H54 (cell line): ENCODE data around the gene CD2BP2.
"Not testable (repeated sequence)": the region's sequence is repeated elsewhere in the genome, so short reads cannot be mapped to it uniquely, and the experiment has no call there.

ENCODE experiments used
- DNase-seq: peaks from one replicate; pipeline ENCODE4 v3.0.0; 2011; ENCODE audit warnings: low spot score, mixed read lengths; ENCODE audit not compliant: insufficient read length
- FAIRE-seq: peaks from 3 replicates; lab custom pipeline; 2011; peaks lifted over from hg19 to GRCh38; lab: Jason Lieb, UNC
- POLR2A ChIP-seq: IDR thresholded peaks from 2 replicates; pipeline ENCODE4 v1.6.1; 2011; ENCODE audit warnings: low read depth, mild to moderate bottlenecking, low read length

The CD2BP2 gene

DNA sequence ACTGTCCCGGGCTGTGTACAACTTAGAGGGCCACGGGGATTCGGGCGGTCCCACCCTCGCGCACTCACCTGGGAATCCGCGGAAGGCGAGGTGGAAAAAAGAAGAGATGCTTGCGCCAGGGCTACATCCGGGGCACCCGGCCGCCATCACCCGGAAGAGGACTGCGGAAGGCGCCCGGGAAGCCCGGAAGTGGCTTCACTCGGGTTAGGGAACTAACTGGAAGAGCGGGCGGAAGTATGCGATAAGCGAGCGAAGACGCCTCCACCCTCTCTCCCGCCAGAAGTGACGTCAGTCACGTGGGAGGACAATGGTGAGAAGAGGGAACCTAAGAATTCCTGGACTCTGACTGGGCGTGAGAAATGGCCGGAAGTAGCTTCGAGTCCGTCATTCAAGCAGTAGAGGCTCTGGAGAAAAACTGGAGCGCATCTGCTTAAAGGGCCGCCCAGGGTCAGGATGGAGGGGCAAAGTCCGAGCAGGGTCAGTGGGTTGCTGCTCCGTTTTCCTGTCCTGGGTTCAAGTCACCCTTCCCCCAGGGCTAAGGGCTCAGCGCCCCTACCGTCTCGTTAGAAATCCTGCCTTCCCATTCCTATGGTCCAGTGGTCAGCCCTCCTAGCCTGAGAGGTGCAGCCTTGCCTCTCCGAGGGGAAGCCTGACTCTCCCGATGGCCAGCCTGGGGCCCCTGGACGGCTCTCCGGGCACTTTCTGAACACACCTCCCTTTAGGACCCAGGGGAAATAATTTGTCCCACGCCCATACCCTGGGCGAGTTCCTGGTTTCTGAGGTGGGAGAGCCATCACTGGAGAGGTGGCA lies at the start of gene CD2BP2:
Gene CD2BP2, minus strand, starts transcription at position 165 of the 810 bp plus-strand sequence. CDS start 627 bp downstream, outside the sequence.
- FAIRE-seq: peak; percentile 62
- DNase-seq: peak; percentile 88
- TF ChIP-seq POLR2A: peak; percentile 50

DNA sequence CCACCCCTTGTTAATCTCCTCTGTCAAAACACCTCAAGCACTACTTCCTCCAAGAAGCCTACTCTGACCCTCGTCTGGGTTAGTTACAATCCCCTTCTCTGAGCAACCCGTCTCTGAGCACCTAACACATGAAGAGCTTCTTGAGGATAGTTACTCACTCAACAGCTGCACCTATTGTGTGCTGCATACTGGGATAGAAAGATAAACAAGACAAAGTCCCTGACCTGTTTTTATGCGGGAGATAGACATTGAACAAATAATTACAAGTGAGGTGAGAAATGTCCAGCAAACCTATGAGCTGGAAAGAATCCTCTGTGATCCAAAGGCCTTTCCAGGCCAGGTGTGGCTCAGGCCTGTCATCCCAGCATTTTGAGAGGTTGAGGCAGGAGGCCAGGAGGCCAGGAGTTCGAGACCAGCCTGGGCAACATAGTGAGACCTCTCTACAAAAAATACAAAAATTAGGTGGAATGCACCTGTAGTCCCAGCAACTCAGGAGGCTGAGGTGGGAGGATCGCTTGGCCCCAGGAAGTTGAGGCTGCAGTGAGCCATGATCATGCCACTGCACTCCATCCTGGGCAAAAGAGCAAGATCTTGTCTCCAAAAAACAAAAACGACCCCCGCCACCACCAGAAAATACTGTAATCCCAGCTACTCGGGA lies 46.8 kb upstream of the CD2BP2 start:
- TF ChIP-seq POLR2A: no peak
- no peak for FAIRE-seq

DNA sequence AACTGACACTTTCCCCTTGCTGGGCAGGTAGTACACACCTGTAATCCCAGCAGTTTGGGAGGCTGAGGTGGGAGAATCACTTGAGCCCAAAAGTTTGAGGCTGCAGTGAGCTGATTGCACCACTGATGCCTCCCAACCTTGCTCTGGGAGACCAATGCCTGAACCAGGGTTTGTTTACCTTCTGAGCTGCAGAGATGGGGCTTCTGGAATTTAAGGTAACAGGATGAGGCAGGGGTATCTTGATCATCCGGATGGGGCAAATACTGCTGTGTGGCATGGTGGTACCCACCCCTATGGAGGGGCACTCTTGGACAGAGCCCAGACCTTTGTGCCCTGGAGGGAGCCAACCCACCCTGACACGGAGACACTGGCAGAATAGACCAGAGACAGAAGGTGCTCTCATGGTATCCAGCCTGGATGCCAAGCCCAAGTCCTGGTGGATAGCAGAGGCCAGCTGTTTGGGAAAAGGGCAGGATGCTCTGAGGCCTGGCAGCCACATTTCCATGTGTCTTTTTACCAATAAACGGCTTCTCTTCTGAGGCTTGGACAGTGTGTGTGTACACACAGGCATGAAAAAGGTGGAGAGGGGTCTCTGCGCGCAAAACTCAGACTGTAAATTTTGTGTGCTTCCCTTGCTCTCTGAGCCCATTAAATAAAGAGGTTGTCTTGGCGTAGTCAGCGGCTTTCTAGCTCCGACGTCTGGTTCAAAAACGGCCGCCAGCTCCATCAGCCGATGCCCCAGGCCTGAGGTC lies 44.5 kb upstream of the CD2BP2 start:
- no peak for TF ChIP-seq POLR2A
- no peak for FAIRE-seq
- no peak for DNase-seq

More for the DNA sequence above, 46.8 kb upstream of the CD2BP2 start:
- no peak for DNase-seq

DNA sequence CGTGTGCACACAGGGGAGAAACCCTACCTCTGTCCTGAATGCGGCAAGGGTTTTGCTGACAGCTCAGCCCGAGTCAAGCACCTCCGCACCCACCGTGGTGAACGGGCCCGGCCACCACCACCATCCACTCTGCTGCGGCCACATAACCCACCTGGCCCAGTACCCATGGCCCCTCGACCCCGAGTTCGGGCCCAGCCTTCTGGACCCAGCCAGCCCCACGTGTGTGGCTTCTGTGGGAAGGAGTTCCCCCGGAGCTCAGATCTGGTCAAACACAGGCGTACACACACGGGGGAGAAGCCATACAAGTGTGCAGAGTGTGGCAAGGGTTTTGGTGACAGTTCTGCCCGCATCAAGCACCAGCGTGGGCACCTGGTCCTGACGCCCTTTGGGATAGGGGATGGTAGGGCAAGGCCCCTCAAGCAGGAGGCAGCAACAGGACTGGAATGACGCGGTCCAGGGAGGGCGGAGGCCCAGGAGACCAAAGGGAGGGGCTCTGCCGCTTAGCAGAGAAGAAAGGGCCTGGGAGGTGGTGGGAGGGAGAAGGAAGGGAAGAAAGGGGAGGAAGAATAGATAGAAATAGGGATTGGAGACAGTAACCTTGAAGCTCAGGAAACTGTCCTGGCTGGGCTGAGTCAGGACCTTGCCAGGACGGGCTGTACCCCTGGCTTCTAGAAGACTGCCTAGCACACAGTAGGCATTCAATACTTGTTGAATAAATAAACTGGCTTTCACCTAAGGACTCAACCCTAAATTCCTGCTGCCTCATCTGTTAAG lies 43.7 kb upstream of the CD2BP2 start:
- DNase-seq (no peak), FAIRE-seq (no peak)
- TF ChIP-seq POLR2A: no peak

DNA sequence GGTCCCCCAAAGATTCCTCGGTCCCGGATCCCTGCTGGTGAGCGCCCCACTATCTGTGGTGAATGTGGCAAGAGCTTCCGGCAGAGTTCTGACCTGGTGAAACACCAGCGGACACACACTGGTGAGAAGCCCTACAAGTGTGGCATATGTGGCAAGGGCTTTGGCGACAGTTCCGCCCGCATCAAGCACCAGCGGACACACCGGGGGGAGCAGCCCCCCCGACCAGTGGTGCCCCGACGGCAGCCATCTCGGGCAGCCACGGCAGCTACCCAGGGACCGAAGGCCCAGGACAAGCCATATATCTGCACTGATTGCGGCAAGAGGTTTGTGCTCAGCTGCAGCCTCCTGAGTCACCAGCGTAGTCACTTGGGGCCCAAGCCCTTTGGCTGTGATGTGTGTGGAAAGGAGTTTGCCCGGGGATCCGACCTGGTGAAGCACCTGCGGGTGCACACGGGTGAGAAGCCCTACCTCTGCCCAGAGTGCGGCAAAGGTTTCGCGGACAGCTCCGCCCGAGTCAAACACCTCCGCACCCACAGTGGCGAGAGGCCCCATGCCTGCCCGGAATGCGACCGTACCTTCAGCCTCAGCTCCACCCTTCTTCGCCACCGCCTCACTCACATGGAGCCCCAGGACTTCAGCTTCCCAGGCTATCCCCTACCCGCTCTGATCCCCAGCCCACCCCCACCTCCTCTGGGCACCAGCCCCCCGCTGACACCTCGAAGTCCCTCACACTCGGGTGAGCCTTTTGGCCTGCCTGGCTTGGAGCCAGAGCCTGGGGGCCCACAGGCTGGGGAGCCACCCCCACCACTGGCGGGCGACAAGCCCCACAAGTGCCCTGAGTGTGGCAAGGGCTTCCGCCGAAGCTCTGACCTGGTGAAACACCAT lies 42.9 kb upstream of the CD2BP2 start:
- no peak for DNase-seq
- no peak for TF ChIP-seq POLR2A
- FAIRE-seq: no peak

DNA sequence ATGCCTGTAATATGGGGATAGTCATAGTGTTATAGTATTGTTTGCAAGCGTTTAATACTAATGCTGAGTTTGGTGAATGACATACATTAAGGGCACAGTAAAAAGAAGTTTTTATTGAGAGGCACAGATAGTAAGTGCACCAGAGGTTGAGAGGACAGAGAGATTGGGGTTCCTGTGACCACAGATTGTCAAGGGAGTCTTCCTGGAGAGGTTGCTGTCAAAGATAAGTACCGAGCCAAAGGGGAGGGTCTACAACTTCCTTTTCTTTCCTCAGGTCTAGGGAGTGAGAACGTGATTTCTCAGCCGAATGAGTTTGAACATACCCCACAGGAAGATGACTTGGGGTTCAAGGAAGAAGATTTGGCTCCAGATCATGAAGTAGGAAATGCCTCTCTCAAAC lies 41.9 kb upstream of the CD2BP2 start:
- TF ChIP-seq POLR2A: no peak
- no peak for FAIRE-seq
- no peak for DNase-seq

DNA sequence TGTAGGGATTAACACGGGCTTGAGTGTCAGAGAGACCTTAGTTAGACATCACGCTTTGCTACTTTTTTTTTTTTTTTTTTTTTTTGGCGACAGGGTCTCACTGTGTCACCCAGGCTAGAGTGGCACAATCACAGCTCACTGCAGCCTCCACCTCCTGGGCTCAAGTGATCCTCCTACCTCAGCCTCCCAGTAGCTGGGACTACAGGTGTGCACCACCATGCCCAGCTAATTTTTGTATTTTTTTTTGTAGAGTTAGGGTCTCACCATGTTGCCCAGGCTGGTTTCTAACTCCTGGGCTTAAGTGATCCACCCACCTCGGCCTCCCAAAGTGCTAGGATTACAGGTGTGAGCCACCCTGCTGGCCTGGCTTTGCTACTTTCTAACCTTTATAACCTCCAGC lies 41.5 kb upstream of the CD2BP2 start:
- not testable (repeated sequence) for DNase-seq, FAIRE-seq

DNA sequence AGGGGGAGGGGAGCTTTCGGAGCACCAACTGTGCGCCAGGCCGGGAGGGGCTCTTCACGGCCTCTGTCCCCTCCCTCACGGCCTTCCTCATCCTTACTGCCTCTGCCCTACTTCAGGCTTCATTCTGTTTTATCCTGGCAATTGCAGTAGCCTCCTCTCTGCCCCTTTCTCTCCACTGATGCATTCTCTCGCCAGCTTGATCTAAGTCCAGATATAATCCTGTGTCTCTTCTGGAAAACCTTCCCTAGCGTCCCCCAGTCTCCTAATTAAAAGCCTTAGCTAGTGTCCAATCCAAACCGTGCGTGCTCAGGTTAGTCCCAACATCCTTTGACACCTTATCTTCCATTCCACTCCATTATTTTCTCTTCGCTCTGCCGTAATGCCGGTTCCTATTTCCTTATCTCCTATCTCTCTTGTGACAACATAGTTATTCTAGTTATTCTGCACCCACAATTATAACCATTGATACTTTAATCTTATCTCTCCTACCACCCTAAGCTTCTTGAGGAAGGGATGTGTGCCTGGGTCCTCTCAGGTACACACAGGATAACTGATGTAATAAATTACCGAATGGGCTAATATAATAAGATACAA lies 41.0 kb upstream of the CD2BP2 start:
- DNase-seq: no peak
- no peak for TF ChIP-seq POLR2A
- no peak for FAIRE-seq

DNA sequence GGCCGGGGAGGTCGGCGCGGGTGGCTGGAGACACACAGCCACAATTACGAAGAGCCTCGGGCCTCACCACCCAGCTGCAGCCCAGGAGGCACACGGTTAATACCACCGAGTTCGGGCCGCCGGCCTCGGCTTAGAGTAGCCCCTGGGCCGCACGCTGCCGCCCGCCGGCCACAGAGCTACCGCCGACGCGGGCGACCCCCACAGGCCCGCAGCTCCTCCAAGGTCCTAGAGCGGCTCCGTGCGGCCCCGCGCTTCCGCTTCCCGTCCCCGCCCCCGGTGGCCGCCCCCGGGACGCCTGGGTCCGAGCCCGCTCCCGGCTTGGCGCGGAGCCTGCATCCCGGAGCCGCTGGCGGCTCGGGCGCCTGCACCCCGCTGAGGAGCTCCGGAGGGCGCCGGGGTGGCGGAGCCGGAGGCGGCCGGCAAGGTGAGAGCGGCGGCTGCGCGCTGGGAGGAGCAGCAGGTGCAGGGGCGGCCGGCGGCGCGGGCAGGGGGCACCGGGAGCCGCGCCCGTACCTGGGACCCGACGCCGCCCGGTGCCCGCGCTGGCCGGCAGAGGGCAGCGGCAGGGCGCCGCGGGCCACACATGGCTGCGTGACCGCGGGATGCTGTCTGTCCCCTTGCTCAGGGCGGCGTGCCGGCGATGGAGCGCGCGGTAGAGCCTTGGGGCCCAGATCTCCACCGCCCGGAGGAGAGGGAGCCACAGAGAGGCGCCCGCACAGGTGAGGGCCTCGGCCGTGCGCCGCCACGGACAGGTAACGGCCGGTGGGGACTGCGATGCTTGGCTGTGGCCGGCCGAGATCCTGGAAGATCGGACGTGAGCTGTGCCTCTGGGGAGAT lies 40.3 kb upstream of the CD2BP2 start, which contains the start of gene ZNF48:
Gene ZNF48, plus strand, starts transcription at position 266 of the 837 bp plus-strand sequence. Its CDS starts 375 bp downstream, at position 641.
- peak; percentile 65 for DNase-seq
- TF ChIP-seq POLR2A: peak; percentile 35; the same call in 1 of the 2 replicates
- FAIRE-seq: no peak

DNA sequence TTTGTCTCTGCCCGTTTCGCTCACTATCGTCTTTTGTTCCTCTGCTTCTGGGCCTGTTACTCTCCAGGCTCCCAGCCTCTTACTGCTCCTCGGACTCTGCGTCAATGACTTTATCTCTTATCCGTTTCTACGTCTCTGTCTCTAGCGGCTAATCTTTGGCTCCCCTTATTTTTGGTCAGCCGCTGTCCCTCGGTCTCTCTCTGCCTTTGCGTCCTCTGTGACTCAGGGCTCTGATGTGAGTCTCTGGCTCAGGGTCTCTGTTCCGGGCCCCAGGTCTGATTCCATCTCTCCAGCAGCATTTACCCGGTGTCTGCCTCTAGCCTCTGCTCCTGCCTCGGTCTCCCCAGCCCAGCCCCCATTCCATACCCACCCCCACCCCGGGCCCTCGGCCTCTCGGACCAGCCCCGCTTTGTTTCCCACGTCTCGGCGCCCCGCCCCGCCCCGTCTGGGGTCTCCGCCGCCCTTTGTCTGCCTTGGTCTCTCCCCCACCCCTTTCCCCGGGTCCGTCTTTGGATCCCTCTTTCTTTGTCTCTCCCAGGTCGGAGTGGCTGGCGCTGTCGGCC lies 39.6 kb upstream of the CD2BP2 start:
- FAIRE-seq (no peak), DNase-seq (no peak)
- TF ChIP-seq POLR2A: no peak

DNA sequence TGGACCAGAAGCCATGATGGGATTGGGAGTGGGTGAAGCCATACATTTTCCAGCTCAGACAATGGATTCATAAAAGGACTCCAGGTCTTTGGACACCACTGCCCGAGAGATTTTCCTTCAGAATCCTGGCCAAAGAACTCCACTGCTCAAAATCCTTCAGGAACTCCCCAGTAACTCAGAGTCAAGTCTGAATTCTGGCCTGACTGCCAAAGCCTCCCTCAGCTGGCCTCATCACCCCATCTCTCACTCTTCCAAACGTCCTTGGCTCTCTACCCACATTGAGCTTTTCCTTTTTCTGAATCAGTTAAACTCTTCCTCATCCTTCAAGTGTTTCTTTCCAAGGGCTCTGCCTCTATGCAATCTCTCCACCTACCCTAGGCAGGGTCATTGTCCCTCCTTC lies 28.4 kb upstream of the CD2BP2 start:
- FAIRE-seq (no peak), DNase-seq (no peak)
- TF ChIP-seq POLR2A: no peak
